HepG2 (cell line): ENCODE data around the gene TGFBR1. TPM values are rescaled to one million over a fixed set of nuclear protein-coding genes. Genes with fewer than 3 reads are reported as not detected.
A peak's percentile ranks its signal among the peaks of the same experiment; 100 is the strongest.

ENCODE experiments used
- AKAP8 ChIP-seq: sonication (generic); formaldehyde crosslinking; IDR thresholded peaks from 2 replicates; pipeline ENCODE4 v1.5.1; 2020; ENCODE audit warnings: mild to moderate bottlenecking, missing genetic modification reagents
- ARID2 ChIP-seq: sonication (generic); formaldehyde crosslinking; IDR thresholded peaks from 2 replicates; pipeline ENCODE4 v1.8.1; 2022; ENCODE audit warnings: mild to moderate bottlenecking, missing genetic modification reagents, borderline replicate concordance
- DMTF1 ChIP-seq: sonication (generic); formaldehyde crosslinking; IDR thresholded peaks from 2 replicates; pipeline ENCODE4 v1.4.0; 2020; ENCODE audit warnings: mild to moderate bottlenecking, missing genetic modification reagents
- FUBP1 ChIP-seq: sonication (generic); formaldehyde crosslinking; IDR thresholded peaks from 2 replicates; pipeline ENCODE4 v1.5.1; 2020; ENCODE audit warnings: missing genetic modification reagents, mild to moderate bottlenecking, borderline replicate concordance
- JUND ChIP-seq: sonication (generic); formaldehyde crosslinking; IDR thresholded peaks from 2 replicates; pipeline ENCODE4 v1.8.0; 2022; ENCODE audit warnings: mild to moderate bottlenecking, missing genetic modification reagents
- LBX2 ChIP-seq: sonication (generic); formaldehyde crosslinking; IDR thresholded peaks from 2 replicates; pipeline ENCODE4 v1.5.0; 2020; ENCODE audit warnings: missing genetic modification reagents, mild to moderate bottlenecking, borderline replicate concordance
- MTF1 ChIP-seq: sonication (generic); formaldehyde crosslinking; IDR thresholded peaks from 2 replicates; pipeline ENCODE4 v1.5.0; 2020; ENCODE audit warnings: missing genetic modification reagents
- NFIC ChIP-seq: IDR thresholded peaks from 2 replicates; pipeline ENCODE4 v1.6.1; 2012; ENCODE audit warnings: mild to moderate bottlenecking, low read length, inconsistent platforms
- NR1H2 ChIP-seq: sonication (generic); formaldehyde crosslinking; IDR thresholded peaks from 2 replicates; pipeline ENCODE4 v1.8.1; 2022; ENCODE audit warnings: low read depth, missing genetic modification reagents, borderline replicate concordance
- NR2F2 ChIP-seq: IDR thresholded peaks from 2 replicates; pipeline ENCODE4 v1.6.1; 2012; ENCODE audit warnings: low read depth, inconsistent platforms, borderline replicate concordance
- RXRA ChIP-seq: sonication (generic); formaldehyde crosslinking; IDR thresholded peaks from 2 replicates; pipeline ENCODE4 v1.5.1; 2020; ENCODE audit warnings: missing genetic modification reagents
- SALL1 ChIP-seq: sonication (generic); formaldehyde crosslinking; IDR thresholded peaks from 2 replicates; pipeline ENCODE4 v1.8.0; 2022; ENCODE audit warnings: mild to moderate bottlenecking, missing genetic modification reagents
- SETDB1 ChIP-seq: sonication (generic); formaldehyde crosslinking; IDR thresholded peaks from 2 replicates; pipeline ENCODE4 v1.5.1; 2020; ENCODE audit warnings: missing genetic modification reagents, mild to moderate bottlenecking, borderline replicate concordance
- SIX1 ChIP-seq: sonication (generic); formaldehyde crosslinking; IDR thresholded peaks from 2 replicates; pipeline ENCODE4 v1.4.0; 2020; ENCODE audit warnings: missing genetic modification reagents, borderline replicate concordance
- SRSF1 ChIP-seq: fragments of 200-400 bp; formaldehyde crosslinking; optimal IDR thresholded peaks from 2 replicates; pipeline ENCODE3; 2017; ENCODE audit warnings: mild to moderate bottlenecking, low read depth, low read length, moderate library complexity
- SRSF4 ChIP-seq: fragments of 200-400 bp; formaldehyde crosslinking; IDR thresholded peaks from one replicate; pipeline ENCODE4 v1.6.1; 2018; ENCODE audit warnings: mild to moderate bottlenecking, low read depth, low read length, moderate library complexity; ENCODE audit not compliant: poor library complexity, severe bottlenecking
- TRIM24 ChIP-seq: sonication (generic); formaldehyde crosslinking; IDR thresholded peaks from 2 replicates; pipeline ENCODE4 v1.8.0; 2022; ENCODE audit warnings: mild to moderate bottlenecking, missing genetic modification reagents
- ZC3H13 ChIP-seq: sonication (generic); formaldehyde crosslinking; IDR thresholded peaks from 2 replicates; pipeline ENCODE4 v1.8.1; 2023; ENCODE audit warnings: mild to moderate bottlenecking, missing genetic modification reagents, moderate library complexity
- ZMYM3 ChIP-seq: sonication (generic); formaldehyde crosslinking; IDR thresholded peaks from 2 replicates; pipeline ENCODE4 v1.5.1; 2020; ENCODE audit warnings: mild to moderate bottlenecking, missing genetic modification reagents
- ZNF33A ChIP-seq: sonication (generic); formaldehyde crosslinking; IDR thresholded peaks from 2 replicates; pipeline ENCODE4 v1.5.1; 2020; ENCODE audit warnings: missing genetic modification reagents, mild to moderate bottlenecking, moderate library complexity, borderline replicate concordance
- ZNF34 ChIP-seq: sonication (generic); formaldehyde crosslinking; IDR thresholded peaks from 2 replicates; pipeline ENCODE4 v1.4.0; 2020; ENCODE audit warnings: mild to moderate bottlenecking, missing genetic modification reagents, borderline replicate concordance
- ZNF543 ChIP-seq: sonication (generic); formaldehyde crosslinking; IDR thresholded peaks from 2 replicates; pipeline ENCODE4 v1.4.0; 2020; ENCODE audit warnings: mild to moderate bottlenecking, missing genetic modification reagents
- ZNF775 ChIP-seq: sonication (generic); formaldehyde crosslinking; IDR thresholded peaks from 2 replicates; pipeline ENCODE4 v1.4.0; 2020; ENCODE audit warnings: missing genetic modification reagents, mild to moderate bottlenecking, moderate library complexity, borderline replicate concordance
- polyA plus RNA-seq, 8 experiments: library from polyadenylated mRNA; depleted of rRNA in 3 of 8; stranded (reverse) in 7 of 8; unstranded in 1 of 8; fragments of >200 nt; fragmentation: Illumina TruSeq in 4 of 8; extraction: Trizol in 4 of 8; gene quantifications; 2 replicates each; pipeline versions ENCODE4 v1.2.1 to v1.2.3, GENCODE V29; 2011 to 2016; ENCODE audit warnings: low read depth in 4 of 8, missing spikeins in 1 of 8, mixed read lengths in 1 of 8; ENCODE audit not compliant: insufficient read depth in 1 of 8
- total RNA-seq, 5 experiments: library from RNA; depleted of rRNA; stranded (reverse); fragments of >200 nt; fragmentation: Illumina TruSeq; extraction: Trizol; gene quantifications; 2 replicates each; pipeline ENCODE4 v1.2.3, GENCODE V29; 2016; ENCODE audit warnings: low read depth in 1 of 5
- TF ChIP-seq, protein P1 (sequence below): sonication (generic); formaldehyde crosslinking; IDR thresholded peaks from 2 replicates; pipeline ENCODE4 v1.5.1; 2020; ENCODE audit warnings: missing genetic modification reagents, mild to moderate bottlenecking, borderline replicate concordance

TGFBR1 gene
- total and polyA plus RNA-seq, 2 of the 13 experiments (the other 11 are each of a cell fraction or from before 2014, with no cell fraction given), result 16.8 to 23.9 TPM

GRCh38 chr9:99105152-99106043, 485 bp downstream of the TGFBR1 start (continued):
- TF ChIP-seq DMTF1 (CRISPR knock-in tag), result no peak
- TF ChIP-seq SETDB1 (CRISPR knock-in tag), result no peak
- no peak for TF ChIP-seq NR2F2
- TF ChIP-seq SALL1 (CRISPR knock-in tag), result peak; percentile 9; the same call in 1 of the 2 replicates
- TF ChIP-seq FUBP1 (CRISPR knock-in tag), result no peak
- no peak for TF ChIP-seq MTF1 (CRISPR knock-in tag)
- no peak for TF ChIP-seq NR1H2 (CRISPR knock-in tag)
- no peak for TF ChIP-seq ZNF775 (CRISPR knock-in tag)
- no peak for TF ChIP-seq ZNF34 (CRISPR knock-in tag)
- TF ChIP-seq SRSF1, result no peak
- TF ChIP-seq NFIC, result no peak
- TF ChIP-seq, protein P1, sequence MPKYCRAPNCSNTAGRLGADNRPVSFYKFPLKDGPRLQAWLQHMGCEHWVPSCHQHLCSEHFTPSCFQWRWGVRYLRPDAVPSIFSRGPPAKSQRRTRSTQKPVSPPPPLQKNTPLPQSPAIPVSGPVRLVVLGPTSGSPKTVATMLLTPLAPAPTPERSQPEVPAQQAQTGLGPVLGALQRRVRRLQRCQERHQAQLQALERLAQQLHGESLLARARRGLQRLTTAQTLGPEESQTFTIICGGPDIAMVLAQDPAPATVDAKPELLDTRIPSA (CRISPR knock-in tag), result no peak
- no peak for TF ChIP-seq SIX1
- TF ChIP-seq ZMYM3 (CRISPR knock-in tag), result no peak
- no peak for TF ChIP-seq ZC3H13 (CRISPR knock-in tag)
- TF ChIP-seq SRSF4, result no peak
- no peak for TF ChIP-seq ZNF33A (CRISPR knock-in tag)
- TF ChIP-seq AKAP8 (CRISPR knock-in tag), result no peak
- no peak; the same call in 1 of the 2 replicates for TF ChIP-seq RXRA (CRISPR knock-in tag)
- TF ChIP-seq ZNF543 (CRISPR knock-in tag), result no peak
- no peak for TF ChIP-seq ARID2 (CRISPR knock-in tag)
- no peak for TF ChIP-seq LBX2 (CRISPR knock-in tag)
- TF ChIP-seq JUND, result no peak
- no peak for TF ChIP-seq TRIM24 (CRISPR knock-in tag)
